Stimulated activated CD8-positive, alpha-beta memory T cell treated with anti-CD3 and anti-CD28 coated beads, Interleukin-12 subunit alpha, Interleukin-12 subunit beta, amount 100 ng/mL, for 1 hour (primary cell): Measurements from ENCODE around the gene C1GALT1C1L.
A peak's percentile ranks its signal among the peaks of the same experiment; 100 is the strongest.
"Not testable (repeated sequence)": the region's sequence is repeated elsewhere in the genome, so short reads cannot be mapped to it uniquely, and the experiment has no call there.

Source experiments
- DNase-seq: peaks from one replicate; pipeline ENCODE4 v3.0.0-alpha.2; 2020; ENCODE audit warnings: low read depth

The C1GALT1C1L gene

GRCh38 chr2:43676322-43677050, at the start of gene C1GALT1C1L:
TSS of gene C1GALT1C1L (minus strand) at chr2:43676429. CDS start at chr2:43676322, 107 bp downstream.
- DNase-seq = peak; percentile 5

- no peak for DNase-seq
These were observed 49.5 kb upstream of the C1GALT1C1L start for GRCh38 chr2:43725711-43726246.

- DNase-seq = no peak
These were observed 48.7 kb upstream of the C1GALT1C1L start for GRCh38 chr2:43724728-43725526.

GRCh38 chr2:43718530-43719124, 42.4 kb upstream of the C1GALT1C1L start:
- no peak for DNase-seq

- no peak for DNase-seq
These were observed 41.1 kb upstream of the C1GALT1C1L start for GRCh38 chr2:43717322-43717721.

- no peak for DNase-seq
These were observed 39.3 kb upstream of the C1GALT1C1L start for GRCh38 chr2:43715300-43716098.

GRCh38 chr2:43714164-43714563, 37.9 kb upstream of the C1GALT1C1L start:
- DNase-seq = no peak

GRCh38 chr2:43710866-43711265, 34.6 kb upstream of the C1GALT1C1L start:
- DNase-seq = no peak

GRCh38 chr2:43708891-43709290, 32.7 kb upstream of the C1GALT1C1L start:
- DNase-seq = no peak

- no peak for DNase-seq
These were observed 31.9 kb upstream of the C1GALT1C1L start for GRCh38 chr2:43708178-43708577.

GRCh38 chr2:43707255-43708015, 31.2 kb upstream of the C1GALT1C1L start:
- DNase-seq = no peak

- no peak for DNase-seq
These were observed 24.9 kb upstream of the C1GALT1C1L start for GRCh38 chr2:43701111-43701510.

- DNase-seq = no peak
These were observed 23.5 kb upstream of the C1GALT1C1L start for GRCh38 chr2:43699761-43700160.

- DNase-seq = not testable (repeated sequence)
These were observed 21.9 kb upstream of the C1GALT1C1L start for GRCh38 chr2:43698140-43698539.

GRCh38 chr2:43692428-43692994, 16.3 kb upstream of the C1GALT1C1L start:
- DNase-seq = no peak

- no peak for DNase-seq
These were observed 13.8 kb upstream of the C1GALT1C1L start for GRCh38 chr2:43689999-43690398.

GRCh38 chr2:43685357-43685756, 9.1 kb upstream of the C1GALT1C1L start:
- no peak for DNase-seq

GRCh38 chr2:43677783-43678182, 1.6 kb upstream of the C1GALT1C1L start:
- DNase-seq = not testable (repeated sequence)

- DNase-seq = no peak
These were observed 445 bp downstream of the C1GALT1C1L start for GRCh38 chr2:43675646-43676321.

GRCh38 chr2:43657241-43657640, 19.0 kb downstream of the C1GALT1C1L start:
- no peak for DNase-seq
